ENCODE data around the gene RNASE11.
"Not testable (repeated sequence)": the region's sequence is repeated elsewhere in the genome, so short reads cannot be mapped to it uniquely, and the experiment has no call there.

RNASE11 gene

DNA sequence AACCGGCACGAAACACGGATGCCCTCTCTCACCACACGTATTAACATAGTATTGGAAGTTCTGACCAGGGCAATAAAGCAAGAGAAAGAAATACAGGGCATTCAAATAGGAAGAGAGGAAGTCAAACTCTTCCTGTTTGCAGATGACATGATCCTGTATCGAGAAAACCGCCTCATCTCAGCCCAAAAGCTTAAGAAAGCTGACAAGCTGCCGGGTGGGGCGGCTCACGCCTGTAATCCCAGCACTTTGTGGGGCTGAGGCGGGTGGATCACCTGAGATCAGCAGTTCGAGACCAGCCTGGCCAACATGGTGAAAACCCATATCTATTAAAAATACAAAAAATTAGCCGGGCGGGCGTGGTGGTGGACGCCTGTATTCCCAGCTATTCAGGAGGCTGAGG, 36.0 kb upstream of the RNASE11 start:
- Mint-ChIP-seq H3K4me3 (peak overlapping the region; percentile 84), H3K27me3 (ENCODE audit: low read depth, poor library complexity) (peaks cover 61% of the 10 kb centered on the region), H3K36me3 (ENCODE audit: low read depth) (no peaks in the 10 kb centered on the region), H3K4me1 (peaks cover 65% of the 10 kb centered on the region), H3K27ac (no peak overlapping the region), H3K9me3 (peaks cover 12% of the 10 kb centered on the region)
- TF ChIP-seq, protein P1, sequence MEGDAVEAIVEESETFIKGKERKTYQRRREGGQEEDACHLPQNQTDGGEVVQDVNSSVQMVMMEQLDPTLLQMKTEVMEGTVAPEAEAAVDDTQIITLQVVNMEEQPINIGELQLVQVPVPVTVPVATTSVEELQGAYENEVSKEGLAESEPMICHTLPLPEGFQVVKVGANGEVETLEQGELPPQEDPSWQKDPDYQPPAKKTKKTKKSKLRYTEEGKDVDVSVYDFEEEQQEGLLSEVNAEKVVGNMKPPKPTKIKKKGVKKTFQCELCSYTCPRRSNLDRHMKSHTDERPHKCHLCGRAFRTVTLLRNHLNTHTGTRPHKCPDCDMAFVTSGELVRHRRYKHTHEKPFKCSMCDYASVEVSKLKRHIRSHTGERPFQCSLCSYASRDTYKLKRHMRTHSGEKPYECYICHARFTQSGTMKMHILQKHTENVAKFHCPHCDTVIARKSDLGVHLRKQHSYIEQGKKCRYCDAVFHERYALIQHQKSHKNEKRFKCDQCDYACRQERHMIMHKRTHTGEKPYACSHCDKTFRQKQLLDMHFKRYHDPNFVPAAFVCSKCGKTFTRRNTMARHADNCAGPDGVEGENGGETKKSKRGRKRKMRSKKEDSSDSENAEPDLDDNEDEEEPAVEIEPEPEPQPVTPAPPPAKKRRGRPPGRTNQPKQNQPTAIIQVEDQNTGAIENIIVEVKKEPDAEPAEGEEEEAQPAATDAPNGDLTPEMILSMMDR (IDR thresholded peaks at IDR 0.05), result no peak
- no peak for DNase-seq

GRCh38 chr14:20622816-20623291, 35.1 kb upstream of the RNASE11 start:
- Mint-ChIP-seq H3K4me3 (peak overlapping the region; percentile 71), H3K27ac (no peak overlapping the region), H3K36me3 (ENCODE audit: low read depth) (no peaks in the 10 kb centered on the region), H3K9me3 (peaks cover 12% of the 10 kb centered on the region), H3K27me3 (ENCODE audit: low read depth, poor library complexity) (peaks cover 51% of the 10 kb centered on the region), H3K4me1 (peaks cover 56% of the 10 kb centered on the region)
- DNase-seq, result no peak
- TF ChIP-seq, protein P1 (IDR thresholded peaks at IDR 0.05), result no peak

GRCh38 chr14:20620798-20621478, 33.1 kb upstream of the RNASE11 start:
- Mint-ChIP-seq H3K9me3 (peaks cover 12% of the 10 kb centered on the region), H3K4me1 (peaks cover 45% of the 10 kb centered on the region), H3K4me3 (no peak overlapping the region), H3K27ac (no peak overlapping the region), H3K27me3 (ENCODE audit: low read depth, poor library complexity) (peaks cover 32% of the 10 kb centered on the region), H3K36me3 (ENCODE audit: low read depth) (no peaks in the 10 kb centered on the region)
- DNase-seq, result no peak
- TF ChIP-seq, protein P1 (IDR thresholded peaks at IDR 0.05), result no peak

DNA sequence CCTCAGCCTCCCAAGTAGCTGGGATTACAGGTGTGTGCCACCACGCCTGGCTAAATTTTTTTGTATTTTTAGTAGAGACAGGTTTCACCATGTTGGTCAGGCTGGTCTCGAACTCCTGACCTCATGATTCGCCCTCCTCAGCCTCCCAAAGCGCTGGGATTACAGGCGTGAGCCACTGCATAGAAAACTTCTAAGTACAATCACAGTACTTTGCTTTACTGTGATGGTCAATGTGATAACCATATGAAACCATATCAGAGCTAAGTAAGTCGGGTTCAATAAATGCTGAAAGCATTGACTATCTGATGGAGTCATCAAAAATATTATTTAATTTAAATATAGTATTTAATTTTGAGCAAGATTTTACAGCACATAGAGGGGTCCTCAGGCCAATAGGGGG, 31.9 kb upstream of the RNASE11 start:
- H3K9me3 Mint-ChIP-seq, result not testable (repeated sequence)

GRCh38 chr14:20618271-20618749, 30.5 kb upstream of the RNASE11 start:
- Mint-ChIP-seq H3K4me3 (no peak overlapping the region), H3K36me3 (ENCODE audit: low read depth) (no peaks in the 10 kb centered on the region), H3K4me1 (peaks cover 26% of the 10 kb centered on the region), H3K9me3 (peaks cover 6% of the 10 kb centered on the region), H3K27me3 (ENCODE audit: low read depth, poor library complexity) (peaks cover 6% of the 10 kb centered on the region), H3K27ac (no peak overlapping the region)
- DNase-seq, result no peak
- TF ChIP-seq, protein P1 (IDR thresholded peaks at IDR 0.05), result no peak

More for the DNA sequence above, 31.9 kb upstream of the RNASE11 start:
- Mint-ChIP-seq H3K4me1 (peaks cover 37% of the 10 kb centered on the region), H3K27me3 (ENCODE audit: low read depth, poor library complexity) (peaks cover 20% of the 10 kb centered on the region)
- H3K27ac Mint-ChIP-seq; H3K4me3 Mint-ChIP-seq; H3K36me3 Mint-ChIP-seq (ENCODE audit: low read depth); DNase-seq: not testable (repeated sequence)

DNA sequence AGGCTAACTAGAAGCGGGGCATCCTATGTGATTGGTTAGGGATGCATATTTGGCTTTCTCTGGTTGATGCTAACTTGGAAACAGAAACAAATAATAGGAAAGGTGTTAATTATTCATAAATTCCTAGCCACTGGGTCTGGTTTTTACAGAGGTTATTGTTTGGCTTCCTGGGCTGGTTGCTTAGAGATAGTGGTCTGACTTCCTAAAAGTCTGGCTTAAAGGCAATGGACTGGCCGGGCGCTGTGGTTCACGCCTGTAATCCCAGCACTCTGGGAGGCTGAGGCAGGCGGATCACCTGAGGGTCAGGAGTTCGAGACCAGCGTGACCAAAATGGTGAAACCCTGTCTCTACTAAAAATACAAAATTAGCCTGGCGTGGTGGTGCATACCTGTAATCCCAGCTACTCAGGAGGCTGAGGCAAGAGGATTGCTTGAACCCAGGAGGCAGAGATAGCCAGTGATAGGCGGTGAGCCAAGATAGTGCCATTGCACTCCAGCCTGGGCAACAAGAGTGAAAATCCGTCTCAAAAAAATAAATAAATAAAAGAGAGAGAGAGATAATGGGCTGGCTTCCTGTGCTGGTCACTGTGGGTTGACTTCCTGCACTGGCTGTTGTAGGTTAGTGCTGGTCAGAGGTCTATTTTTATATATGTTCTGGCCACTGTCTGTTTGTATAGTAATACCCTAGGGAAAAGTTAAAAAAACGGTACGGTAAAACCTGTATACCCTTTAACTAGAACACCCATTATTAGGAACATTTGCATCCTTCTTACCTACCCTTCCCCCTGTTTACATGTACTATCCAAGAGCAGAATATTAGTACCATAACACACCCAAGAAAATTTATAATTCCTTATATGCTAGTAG, 29.6 kb upstream of the RNASE11 start:
- no peak for DNase-seq
- Mint-ChIP-seq H3K4me3 (no peak overlapping the region), H3K9me3 (peaks cover 6% of the 10 kb centered on the region), H3K4me1 (peaks cover 17% of the 10 kb centered on the region), H3K27me3 (ENCODE audit: low read depth, poor library complexity) (peaks cover 3% of the 10 kb centered on the region), H3K36me3 (ENCODE audit: low read depth) (no peaks in the 10 kb centered on the region), H3K27ac (no peak overlapping the region)
- TF ChIP-seq, protein P1 (IDR thresholded peaks at IDR 0.05), result no peak

All from nephron progenitor cell (in vitro differentiated cells).